Globus pallidus (tissue), 1 donor: ENCODE data around the gene DARS2.
"Not testable (repeated sequence)": the region's sequence is repeated elsewhere in the genome, so short reads cannot be mapped to it uniquely, and the experiment has no call there.

Experiments
- DNase-seq: peaks from one replicate; pipeline ENCODE4 v3.0.0-alpha.2; 2015; ENCODE audit warnings: low spot score

Gene DARS2

GRCh38 chr1:173862146-173862768 is 37.8 kb downstream of the DARS2 start:
- DNase-seq: not testable (repeated sequence)

GRCh38 chr1:173862769-173863223 is 38.3 kb downstream of the DARS2 start:
- no peak for DNase-seq

GRCh38 chr1:173863224-173864161 is 39.0 kb downstream of the DARS2 start:
- no peak for DNase-seq

GRCh38 chr1:173864179-173864867 is 39.9 kb downstream of the DARS2 start:
- no peak for DNase-seq

GRCh38 chr1:173865468-173866164 is 41.1 kb downstream of the DARS2 start:
- DNase-seq: no peak

GRCh38 chr1:173866413-173867115 is 42.1 kb downstream of the DARS2 start:
- no peak for DNase-seq

GRCh38 chr1:173867141-173867752 is 42.8 kb downstream of the DARS2 start:
- DNase-seq: no peak

GRCh38 chr1:173867753-173868265 is 43.3 kb downstream of the DARS2 start, which contains the start of gene GAS5:
Gene GAS5, minus strand, starts transcription at chr1:173867989.
- DNase-seq: peak; percentile 99

- peak; percentile 50 for DNase-seq
Measured at GRCh38 chr1:173868266-173869020, 44.0 kb downstream of the DARS2 start, which contains the start of gene ZBTB37. Gene ZBTB37, plus strand, starts transcription at chr1:173868380. Its CDS starts 1,846 bp downstream, at chr1:173870226.

GRCh38 chr1:173869021-173869359 is 44.5 kb downstream of the DARS2 start:
- DNase-seq: no peak

- DNase-seq: peak; percentile 78
Measured at GRCh38 chr1:173870252-173871075, 46.0 kb downstream of the DARS2 start.

GRCh38 chr1:173871091-173871490 is 46.6 kb downstream of the DARS2 start:
- DNase-seq: no peak

GRCh38 chr1:173871500-173871899 is 47.0 kb downstream of the DARS2 start:
- DNase-seq: no peak

- no peak for DNase-seq
Measured at GRCh38 chr1:173876732-173877131, 52.3 kb downstream of the DARS2 start.

GRCh38 chr1:173878251-173878650 is 53.8 kb downstream of the DARS2 start:
- DNase-seq: no peak

- not testable (repeated sequence) for DNase-seq
Measured at GRCh38 chr1:173881117-173881516, 56.6 kb downstream of the DARS2 start.

GRCh38 chr1:173884701-173885100 is 60.2 kb downstream of the DARS2 start:
- DNase-seq: no peak

- no peak for DNase-seq
Measured at GRCh38 chr1:173886746-173887611, 62.5 kb downstream of the DARS2 start.
